HFF-Myc (cell line): Measurements from ENCODE around the gene MAP1LC3B2.

Source experiments
- DNase-seq: peaks from one replicate; pipeline ENCODE4 v3.0.0-alpha.2; 2011; ENCODE audit warnings: low read depth; ENCODE audit errors: extremely low read depth
- H3K4me3 ChIP-seq: replicated peaks from 2 replicates; pipeline ENCODE4 v1.5.1; 2011; ENCODE audit warnings: low read depth, mild to moderate bottlenecking, control low read depth, low read length
- TF ChIP-seq, protein P1 (sequence below): IDR thresholded peaks from 2 replicates; pipeline ENCODE4 v1.5.1; 2012; ENCODE audit warnings: mild to moderate bottlenecking, low read depth, low read length, control low read depth; ENCODE audit errors: missing control alignments

MAP1LC3B2 gene

DNA sequence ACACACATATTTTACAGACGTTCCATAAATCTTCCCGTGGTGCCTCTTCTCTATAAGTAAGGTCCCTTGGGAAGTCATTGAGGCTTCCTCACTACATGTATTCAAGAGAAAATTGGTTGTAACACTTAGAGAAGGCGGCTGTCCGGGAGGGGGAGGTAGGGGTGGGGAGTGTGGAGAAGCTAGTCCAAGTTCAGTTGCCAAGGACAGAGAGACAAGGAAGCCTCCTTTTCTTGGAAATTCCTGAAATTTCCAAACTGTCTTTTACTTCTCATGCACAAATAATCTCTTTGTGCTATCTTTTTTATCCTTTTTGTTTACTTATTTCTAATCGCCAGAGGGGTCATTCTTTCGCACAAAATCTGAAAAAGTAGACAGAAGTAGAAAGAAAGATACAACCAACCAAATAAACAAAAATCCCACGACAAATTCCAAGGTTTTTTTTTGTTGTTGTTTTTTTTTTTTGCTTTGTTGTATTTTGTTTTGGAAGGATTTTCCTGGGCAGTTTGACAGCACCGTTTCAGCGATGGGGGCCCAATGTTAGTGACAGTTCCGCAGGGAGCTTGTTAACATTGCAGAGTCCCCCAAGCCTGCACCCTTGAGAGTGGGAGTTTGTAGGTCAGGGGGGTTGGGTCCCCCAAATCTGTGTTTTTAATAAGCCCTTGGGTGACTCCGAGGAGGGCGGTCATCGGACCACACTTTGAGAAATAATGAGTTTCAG lies 45.2 kb downstream of the MAP1LC3B2 start:
- DNase-seq: no peak
- TF ChIP-seq, protein P1, sequence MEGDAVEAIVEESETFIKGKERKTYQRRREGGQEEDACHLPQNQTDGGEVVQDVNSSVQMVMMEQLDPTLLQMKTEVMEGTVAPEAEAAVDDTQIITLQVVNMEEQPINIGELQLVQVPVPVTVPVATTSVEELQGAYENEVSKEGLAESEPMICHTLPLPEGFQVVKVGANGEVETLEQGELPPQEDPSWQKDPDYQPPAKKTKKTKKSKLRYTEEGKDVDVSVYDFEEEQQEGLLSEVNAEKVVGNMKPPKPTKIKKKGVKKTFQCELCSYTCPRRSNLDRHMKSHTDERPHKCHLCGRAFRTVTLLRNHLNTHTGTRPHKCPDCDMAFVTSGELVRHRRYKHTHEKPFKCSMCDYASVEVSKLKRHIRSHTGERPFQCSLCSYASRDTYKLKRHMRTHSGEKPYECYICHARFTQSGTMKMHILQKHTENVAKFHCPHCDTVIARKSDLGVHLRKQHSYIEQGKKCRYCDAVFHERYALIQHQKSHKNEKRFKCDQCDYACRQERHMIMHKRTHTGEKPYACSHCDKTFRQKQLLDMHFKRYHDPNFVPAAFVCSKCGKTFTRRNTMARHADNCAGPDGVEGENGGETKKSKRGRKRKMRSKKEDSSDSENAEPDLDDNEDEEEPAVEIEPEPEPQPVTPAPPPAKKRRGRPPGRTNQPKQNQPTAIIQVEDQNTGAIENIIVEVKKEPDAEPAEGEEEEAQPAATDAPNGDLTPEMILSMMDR: no peak
- 0 out of 2 replicates have a peak overlapping the region, but pooled peaks have one; percentile 1 for H3K4me3 ChIP-seq

DNA sequence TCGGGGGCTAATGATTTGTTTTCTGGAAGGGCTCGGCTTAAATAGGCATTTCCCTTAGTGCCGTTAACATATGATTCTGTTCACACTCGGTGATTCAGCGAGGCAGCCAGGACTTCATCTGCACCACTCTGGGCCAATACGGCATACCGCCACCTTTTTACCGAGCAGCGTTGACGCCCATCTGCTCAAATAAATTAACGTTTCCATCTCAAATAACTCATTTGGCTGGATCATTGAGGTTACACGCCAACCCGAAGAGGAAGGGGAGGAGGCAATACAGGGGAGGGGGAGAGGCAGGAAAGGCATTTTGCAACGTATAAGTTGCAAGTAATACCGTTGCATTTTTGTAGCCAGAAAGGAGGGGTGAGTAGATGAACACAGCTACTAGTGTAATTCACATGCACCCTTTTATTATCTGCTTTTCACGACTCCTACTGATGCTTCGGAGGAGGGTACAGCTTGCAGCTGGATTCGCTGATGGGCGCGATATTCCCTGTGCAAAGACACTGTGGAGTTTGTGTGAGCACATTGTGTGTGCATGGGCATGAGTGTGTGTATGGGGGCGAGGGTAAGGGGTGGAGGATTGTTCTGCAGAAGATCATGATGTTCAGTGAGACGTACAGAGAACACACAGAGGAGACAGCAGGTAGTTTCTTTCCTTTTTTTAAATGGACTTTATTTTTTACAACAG lies 45.9 kb downstream of the MAP1LC3B2 start:
- no peak for DNase-seq
- TF ChIP-seq, protein P1: no peak
- 0 out of 2 replicates have a peak overlapping the region, but pooled peaks have one; percentile 1 for H3K4me3 ChIP-seq

GRCh38 chr12:116606397-116606796 lies 47.2 kb downstream of the MAP1LC3B2 start:
- no peak for DNase-seq
- TF ChIP-seq, protein P1: no peak
- H3K4me3 ChIP-seq: no peak overlapping the region

DNA sequence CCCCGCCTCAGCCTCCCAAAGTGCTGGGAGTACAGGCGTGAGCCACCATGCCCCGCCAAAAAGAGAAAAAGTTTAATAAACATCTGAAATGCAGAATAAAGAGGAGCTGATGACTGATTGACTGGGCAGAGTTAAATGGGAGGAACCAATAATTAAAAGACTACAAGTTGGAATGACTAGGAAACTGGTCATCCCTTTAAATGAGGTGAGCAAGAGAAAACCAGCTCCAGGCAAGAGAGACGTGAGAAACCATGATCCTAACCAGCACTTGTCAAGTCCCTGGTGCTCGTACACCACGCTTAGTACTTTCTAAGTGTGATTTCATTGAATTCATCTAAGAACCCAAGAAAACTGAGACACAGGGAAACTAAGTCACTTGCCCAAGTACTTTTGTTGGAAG lies 47.9 kb downstream of the MAP1LC3B2 start:
- TF ChIP-seq, protein P1: no peak
- no peak for DNase-seq
- H3K4me3 ChIP-seq: no peak overlapping the region

DNA sequence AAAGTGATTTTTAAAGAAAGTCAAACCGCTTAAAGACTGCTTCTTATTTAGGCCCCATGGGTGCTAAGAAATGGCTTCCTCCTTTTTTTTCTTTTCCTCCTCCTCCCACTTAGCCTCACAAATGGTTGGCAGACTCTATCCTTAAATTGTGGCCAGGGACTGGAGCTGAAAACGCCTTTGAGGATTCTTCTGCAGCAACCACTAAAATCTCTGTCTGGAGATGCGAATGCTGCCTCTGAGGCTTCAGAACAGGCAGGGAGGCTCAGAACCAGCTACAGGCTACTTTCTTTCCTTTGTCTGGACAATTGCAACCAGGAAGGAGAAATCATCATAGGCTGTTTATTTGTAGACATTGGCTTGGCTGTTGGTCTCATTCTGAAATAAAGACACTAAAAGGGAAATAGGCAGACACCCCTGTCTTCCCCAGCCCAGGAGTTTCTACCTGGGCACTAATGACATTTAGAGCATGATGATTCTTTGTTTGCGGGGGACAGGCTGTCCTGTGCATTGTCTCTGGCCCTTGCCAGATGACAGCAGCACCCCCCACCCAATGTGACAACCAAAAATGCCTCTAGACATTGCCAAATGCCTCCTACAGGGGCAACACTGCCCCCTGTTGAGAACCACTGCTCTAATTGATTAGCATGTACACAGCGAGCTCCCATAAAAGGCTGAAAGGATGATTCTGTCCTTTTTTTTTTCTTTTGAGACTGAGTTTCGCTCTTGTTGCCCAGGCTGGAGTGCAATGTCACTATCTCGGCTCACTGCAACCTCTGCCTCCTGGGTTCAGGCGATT lies 50.3 kb downstream of the MAP1LC3B2 start:
- TF ChIP-seq, protein P1: peak; percentile 44
- DNase-seq: no peak

DNA sequence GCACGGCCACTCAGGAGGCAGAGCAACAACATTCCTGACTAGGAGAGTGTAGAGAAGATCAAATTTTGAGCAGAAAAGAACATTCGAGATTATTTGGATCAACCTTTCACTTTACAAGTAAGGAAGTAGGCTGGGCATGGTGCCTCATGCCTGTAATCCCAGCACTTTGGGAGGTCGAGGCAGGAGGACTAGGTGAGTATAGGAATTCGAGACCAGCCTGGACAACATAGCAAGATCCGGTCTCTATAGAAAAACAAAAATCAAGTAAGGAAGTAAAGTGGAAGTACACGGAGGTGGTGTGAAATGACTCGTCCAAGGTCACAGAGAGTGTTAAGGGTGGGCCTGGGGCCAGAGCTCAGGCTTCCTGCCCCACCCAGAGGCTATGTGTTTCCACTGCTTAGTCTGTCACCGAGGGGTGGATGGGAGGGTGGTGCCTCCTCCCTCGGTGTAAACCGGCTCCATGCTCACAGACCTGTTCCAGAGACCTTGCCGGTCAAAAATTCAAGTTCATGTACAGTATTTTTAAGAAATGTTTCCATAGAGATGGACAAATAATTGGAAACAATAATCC lies 51.9 kb downstream of the MAP1LC3B2 start:
- no peak for DNase-seq
- no peak overlapping the region for H3K4me3 ChIP-seq
- TF ChIP-seq, protein P1: no peak

More for the DNA sequence above, 50.3 kb downstream of the MAP1LC3B2 start:
- H3K4me3 ChIP-seq: no peak overlapping the region
